CD4-positive, alpha-beta T cell treated with Interleukin-15 for 4 hours (primary cell): ENCODE measurements around the gene EIF4G1.

Experiments used
- DNase-seq: peaks from one replicate; pipeline ENCODE4 v3.0.0-alpha.2; 2020; ENCODE audit warnings: low spot score

Gene EIF4G1

DNA sequence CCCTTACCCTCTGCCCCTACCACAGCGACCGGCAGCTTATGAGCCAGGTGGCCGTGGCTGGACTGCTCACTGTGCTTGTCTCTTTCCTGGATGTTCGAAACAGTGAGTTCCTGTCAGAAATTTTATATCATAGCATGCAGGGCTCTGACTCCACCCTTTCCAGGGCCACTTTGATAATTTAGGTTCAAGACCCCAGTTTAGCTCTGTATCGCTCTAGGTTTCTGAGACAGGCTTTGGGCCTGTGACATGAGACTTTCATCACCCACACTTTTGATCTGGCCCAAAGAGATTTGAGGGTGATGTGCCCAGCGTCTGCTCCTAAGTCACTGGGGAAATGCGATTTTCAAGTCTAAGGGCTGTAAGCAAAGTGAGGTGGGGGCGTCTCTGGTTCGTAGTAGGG, 6.5 kb upstream of the EIF4G1 start:
- DNase-seq = no peak

DNA sequence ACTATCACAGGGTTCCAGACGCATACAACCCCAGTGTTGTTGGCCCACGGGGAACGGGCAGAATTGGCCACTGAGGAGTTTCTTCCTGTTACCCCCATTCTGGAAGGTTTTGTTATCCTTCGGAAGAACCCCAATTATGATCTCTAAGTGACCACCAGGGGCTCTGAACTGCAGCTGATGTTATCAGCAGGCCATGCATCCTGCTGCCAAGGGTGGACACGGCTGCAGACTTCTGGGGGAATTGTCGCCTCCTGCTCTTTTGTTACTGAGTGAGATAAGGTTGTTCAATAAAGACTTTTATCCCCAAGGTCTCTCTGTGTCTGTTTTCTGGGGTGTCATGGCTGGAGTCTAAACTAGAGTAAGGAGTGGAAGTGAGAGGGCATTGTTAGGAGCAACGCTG, 5.7 kb upstream of the EIF4G1 start:
- no peak for DNase-seq

DNA sequence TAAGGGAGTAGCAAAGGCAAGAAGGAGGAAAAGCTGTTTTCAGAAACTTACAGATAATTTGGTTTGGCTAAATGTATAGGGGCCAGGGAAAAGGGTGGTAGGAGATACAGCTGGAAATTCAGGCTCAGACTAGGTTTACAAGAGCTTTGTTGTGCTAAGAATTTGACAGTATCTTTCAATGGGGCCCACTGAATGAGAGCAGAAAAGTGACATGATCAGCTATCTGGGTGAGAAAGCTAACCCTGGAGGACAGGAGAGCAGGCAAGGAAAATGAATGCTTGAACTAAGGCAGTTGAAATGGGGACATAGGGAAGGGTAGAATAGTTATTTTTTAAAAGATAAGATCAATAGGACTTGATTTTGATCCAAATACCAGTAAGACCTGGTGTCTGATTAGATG, 2.8 kb upstream of the EIF4G1 start:
- DNase-seq = no peak

DNA sequence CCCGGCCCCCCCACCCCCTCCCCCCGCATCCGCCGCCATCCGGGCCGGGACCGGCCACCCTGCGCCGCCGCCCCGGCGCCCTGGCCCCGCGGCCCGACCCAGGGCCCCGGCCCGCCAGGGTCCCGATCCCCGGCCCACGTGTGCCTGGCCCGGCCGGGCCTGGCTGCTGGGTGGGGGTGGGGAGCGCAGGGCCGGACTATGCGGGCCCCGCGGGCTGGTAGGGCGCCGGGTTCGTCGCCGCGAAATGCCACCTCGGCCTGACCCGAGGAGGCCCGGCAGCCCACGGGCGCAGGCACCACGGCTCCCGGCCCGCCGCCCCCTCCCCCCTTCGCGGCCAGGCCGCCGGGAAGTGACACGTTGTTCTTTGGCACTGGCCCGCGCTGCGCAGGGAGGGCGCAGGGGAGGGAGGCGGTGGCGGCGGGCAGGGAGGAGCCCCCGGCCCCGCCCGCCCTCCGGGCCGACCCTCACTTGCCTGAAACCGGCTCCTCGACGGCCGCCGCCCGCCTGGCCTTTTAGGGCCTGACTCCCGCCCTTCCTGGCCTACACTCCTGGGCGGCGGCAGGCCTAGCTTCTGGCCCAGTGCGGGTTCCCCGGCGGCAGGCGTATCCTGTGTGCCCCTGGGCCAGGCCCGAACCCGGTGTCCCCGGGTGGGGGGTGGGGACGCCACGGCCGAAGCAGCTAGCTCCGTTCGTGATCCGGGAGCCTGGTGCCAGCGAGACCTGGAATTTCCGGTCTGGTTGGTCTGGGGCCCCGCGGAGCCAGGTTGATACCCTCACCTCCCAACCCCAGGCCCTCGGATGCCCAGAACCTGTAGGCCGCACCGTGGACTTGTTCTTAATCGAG, 515 bp downstream of the EIF4G1 start:
- peak; percentile 65 for DNase-seq

DNA sequence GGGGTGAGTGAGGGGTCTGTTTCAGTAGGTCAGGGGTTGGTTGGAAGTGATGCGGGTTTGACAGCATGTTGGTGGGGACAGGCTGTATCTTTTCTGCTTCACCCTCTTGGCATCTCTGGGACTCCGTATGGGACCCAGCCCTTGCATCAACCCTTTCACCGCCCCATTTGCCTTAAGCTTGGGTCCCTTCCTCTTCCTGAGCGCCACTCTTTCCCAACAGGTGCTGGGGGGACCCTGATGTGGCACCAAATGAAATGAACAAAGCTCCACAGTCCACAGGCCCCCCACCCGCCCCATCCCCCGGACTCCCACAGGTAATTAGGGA, 1.1 kb downstream of the EIF4G1 start:
- no peak for DNase-seq

DNA sequence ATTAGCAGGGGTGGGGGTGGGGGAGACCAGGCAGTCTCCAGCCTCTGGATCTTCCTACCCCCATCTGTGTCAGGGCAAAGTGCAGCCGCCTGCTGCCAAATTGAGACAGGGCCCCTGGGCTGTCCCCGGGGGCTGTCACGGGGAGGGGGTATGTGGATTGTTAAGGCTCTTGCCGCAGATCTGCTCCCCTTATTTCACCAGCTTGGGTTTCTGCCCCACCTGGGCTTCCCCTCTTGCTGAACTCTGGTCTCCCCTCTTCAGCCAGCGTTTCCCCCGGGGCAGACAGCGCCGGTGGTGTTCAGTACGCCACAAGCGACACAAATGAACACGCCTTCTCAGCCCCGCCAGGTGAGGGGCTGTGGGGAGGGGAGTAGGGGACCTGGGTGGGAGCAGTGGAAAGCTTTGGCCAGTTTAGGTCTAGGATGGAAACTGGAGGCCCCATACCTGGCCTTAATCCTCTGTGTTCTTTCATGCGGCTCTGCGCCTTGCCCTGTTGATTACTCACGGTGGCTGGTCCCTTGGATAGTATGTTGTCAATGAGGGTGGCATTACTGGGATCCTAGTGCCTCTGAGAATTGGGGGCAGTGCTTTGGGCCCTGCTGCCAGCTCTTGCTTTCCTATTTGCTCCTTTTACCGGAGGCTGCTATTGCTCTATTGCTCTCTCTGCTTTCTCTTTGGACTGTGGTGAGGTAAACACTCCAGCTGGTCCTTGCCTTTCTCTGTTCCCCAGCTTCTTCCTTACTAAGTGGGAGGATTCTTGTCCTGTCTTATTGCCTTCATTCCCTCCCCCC, 1.7 kb downstream of the EIF4G1 start:
- peak; percentile 6 for DNase-seq

DNA sequence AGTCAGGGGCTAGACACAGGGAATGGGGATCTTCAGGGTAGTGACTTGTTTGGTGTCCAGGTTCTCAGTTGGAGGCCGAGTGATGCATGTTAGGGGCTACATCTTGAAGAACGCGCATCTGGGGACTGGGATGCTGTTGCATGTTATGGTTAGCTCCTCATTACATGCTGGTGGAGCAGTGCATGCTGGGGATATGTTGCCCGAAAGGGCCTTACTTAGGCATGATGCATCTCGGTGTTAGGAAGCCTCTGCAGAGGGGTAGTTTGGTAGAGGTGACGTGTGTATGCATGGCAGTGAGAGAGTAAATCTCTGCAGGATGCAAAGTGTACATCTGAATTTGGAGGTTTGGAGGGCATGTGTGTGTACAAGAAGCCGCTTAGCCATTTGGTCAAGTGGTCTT, 2.4 kb downstream of the EIF4G1 start:
- no peak for DNase-seq

DNA sequence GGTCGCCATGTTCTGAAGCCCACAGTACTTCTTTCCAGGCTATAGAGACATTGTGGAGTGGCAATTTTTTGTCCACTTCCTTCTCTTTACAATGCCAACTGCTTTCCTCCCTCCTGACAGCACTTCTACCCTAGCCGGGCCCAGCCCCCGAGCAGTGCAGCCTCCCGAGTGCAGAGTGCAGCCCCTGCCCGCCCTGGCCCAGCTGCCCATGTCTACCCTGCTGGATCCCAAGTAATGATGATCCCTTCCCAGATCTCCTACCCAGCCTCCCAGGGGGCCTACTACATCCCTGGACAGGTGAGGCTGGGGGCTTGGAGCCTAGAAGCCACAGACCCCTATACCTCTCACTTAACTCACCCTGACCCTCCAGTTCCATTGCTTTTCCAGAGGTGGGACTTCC, 2.8 kb downstream of the EIF4G1 start:
- no peak for DNase-seq

DNA sequence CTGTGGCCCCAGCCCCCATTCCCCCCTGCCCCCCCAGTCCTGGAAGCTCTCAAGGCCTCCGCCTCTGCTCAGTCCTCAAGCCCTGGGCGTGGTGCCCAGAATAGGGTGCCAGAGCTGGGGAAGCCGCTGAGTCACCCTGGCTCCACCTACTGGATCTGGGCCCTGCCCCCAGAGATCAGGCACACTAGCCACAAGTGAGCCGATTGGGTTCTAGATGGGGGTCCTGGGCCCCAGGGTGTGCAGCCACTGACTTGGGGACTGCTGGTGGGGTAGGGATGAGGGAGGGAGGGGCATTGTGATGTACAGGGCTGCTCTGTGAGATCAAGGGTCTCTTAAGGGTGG, 5.7 kb downstream of the EIF4G1 start:
- DNase-seq = peak; percentile 46

DNA sequence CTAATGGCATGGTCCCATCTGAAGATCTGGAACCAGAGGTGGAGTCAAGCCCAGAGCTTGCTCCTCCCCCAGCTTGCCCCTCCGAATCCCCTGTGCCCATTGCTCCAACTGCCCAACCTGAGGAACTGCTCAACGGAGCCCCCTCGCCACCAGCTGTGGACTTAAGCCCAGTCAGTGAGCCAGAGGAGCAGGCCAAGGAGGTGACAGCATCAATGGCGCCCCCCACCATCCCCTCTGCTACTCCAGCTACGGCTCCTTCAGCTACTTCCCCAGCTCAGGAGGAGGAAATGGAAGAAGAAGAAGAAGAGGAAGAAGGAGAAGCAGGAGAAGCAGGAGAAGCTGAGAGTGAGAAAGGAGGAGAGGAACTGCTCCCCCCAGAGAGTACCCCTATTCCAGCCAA, 7.3 kb downstream of the EIF4G1 start:
- DNase-seq = no peak

DNA sequence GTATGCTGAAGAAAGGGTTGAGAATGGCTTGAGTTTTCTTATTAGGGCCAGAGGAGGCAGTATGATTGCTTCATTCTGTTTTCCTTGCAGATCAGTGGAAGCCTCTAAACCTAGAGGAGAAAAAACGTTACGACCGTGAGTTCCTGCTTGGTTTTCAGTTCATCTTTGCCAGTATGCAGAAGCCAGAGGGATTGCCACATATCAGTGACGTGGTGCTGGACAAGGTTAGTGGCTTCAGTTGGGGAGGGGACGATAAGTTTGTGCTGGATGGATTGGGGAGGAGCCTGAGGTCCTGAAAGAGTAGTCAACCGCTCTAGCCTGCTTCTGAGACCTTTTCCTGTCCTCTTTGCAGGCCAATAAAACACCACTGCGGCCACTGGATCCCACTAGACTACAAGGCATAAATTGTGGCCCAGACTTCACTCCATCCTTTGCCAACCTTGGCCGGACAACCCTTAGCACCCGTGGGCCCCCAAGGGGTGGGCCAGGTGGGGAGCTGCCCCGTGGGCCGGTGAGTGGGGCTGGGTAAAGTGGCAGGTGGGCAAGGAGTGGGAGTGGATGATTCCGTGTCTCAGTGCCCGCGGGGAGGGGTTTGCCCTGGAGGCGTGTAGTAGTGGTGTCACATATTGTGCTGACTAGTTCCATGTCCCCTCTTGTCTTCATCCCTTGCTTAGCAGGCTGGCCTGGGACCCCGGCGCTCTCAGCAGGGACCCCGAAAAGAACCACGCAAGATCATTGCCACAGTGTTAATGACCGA, 8.5 kb downstream of the EIF4G1 start:
- no peak for DNase-seq

DNA sequence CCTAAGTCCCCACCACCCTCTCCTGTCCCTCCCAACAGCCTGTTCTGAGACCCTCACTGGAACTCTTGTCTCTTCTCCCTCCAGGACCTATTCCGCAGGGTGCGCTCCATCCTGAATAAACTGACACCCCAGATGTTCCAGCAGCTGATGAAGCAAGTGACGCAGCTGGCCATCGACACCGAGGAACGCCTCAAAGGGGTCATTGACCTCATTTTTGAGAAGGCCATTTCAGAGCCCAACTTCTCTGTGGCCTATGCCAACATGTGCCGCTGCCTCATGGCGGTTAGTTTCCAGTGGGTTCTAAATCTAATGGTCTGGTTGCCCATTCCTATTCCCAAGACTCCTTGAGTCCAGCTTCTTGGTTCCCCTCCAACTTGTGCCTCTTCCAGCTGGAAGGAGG, 9.3 kb downstream of the EIF4G1 start:
- DNase-seq = no peak

DNA sequence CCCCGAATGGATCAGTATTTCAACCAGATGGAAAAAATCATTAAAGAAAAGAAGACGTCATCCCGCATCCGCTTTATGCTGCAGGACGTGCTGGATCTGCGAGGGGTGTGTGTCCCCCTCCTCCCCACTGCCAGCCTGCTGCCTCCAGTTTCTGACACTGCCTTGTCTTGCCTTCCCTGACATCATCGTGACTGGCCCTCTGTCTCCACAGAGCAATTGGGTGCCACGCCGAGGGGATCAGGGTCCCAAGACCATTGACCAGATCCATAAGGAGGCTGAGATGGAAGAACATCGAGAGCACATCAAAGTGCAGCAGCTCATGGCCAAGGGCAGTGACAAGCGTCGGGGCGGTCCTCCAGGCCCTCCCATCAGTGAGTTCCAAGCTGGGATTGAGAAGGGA, 10.9 kb downstream of the EIF4G1 start:
- DNase-seq = no peak

DNA sequence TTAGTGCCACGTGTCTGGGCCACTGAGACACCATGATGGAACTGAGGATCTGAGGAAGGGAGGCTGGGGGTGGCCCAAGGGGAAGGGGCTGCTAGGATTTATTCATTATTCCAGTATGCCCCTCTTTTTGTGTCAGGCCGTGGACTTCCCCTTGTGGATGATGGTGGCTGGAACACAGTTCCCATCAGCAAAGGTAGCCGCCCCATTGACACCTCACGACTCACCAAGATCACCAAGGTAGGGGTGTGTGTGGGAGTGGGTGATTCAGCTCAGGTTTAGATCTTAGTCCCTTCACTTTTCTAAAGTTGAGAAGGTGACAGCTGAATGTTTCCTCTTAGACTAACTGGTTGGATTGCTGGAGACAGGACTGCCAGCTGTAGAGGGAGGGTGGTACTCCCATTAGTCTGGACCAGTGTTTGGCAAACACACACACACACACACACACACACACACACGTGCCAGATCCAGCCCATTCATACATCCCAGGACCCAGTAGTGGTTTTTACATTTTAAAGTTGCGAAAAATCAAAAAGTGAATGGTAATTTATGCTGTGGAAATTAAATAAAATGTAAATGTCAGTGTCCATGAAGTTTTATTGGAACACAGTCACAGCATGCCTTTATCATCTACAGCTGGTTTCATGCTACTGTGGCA, 11.4 kb downstream of the EIF4G1 start:
- no peak for DNase-seq

DNA sequence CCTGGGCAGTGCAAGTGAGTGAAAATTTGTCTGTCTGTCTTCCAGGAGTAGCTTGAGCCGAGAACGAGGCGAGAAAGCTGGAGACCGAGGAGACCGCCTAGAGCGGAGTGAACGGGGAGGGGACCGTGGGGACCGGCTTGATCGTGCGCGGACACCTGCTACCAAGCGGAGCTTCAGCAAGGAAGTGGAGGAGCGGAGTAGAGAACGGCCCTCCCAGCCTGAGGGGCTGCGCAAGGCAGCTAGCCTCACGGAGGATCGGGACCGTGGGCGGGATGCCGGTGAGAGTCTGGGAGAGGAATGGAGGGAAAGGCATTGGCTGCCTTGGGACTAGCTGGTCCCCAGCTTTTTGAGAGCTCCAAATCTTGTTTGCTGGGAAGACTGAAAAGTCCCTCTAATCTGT, 12.8 kb downstream of the EIF4G1 start:
- no peak for DNase-seq

DNA sequence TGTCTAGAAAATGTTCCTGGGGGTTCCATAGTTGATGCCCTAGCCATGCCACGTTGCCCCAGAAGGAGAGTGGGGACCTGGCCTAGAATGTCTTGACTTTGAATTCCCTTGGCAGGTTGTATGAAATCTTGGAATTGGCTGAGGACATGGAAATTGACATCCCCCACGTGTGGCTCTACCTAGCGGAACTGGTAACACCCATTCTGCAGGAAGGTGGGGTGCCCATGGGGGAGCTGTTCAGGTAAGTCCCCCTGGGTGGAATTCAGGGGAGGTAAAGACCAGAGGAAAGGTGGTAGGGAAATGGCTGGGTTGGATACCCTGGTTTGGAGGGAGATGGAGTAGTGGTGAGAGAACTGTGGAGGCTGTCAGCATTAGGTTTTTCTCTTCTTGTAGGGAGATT, 14.1 kb downstream of the EIF4G1 start:
- DNase-seq = no peak

DNA sequence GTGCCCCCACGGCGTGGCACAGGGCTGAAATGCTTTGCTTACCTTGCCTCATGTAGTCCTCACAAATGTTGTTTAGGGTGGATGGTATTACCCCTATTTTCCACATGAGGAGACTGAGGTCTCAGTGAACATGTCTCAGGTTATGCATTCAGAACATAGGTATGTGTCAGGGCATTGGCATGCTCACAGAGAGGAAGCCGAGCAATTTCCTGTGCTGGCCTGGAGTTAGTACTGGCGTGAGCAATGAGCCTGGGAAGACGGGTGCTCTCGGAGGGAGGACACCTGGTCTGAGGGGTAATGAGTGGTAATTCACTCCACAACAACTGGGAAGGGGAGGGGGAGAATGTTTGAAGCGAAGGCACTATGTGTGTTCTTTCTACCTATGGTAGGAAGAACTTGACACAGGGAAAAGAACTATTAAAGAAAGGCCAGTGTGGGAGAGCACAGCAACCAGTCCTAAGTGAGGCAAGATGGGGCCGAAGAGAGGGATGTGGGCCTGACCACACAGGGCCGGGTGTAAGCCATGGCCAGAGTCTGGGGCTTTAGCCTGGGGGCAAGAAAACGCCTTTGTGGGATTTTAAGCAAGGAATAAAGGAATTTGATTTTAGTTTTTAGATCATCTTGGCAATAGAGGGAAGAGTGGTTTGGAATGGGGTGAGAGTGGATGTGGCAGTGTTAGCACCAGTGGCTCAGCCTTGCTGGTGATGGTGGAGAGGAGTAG, 18.1 kb downstream of the EIF4G1 start:
- no peak for DNase-seq

DNA sequence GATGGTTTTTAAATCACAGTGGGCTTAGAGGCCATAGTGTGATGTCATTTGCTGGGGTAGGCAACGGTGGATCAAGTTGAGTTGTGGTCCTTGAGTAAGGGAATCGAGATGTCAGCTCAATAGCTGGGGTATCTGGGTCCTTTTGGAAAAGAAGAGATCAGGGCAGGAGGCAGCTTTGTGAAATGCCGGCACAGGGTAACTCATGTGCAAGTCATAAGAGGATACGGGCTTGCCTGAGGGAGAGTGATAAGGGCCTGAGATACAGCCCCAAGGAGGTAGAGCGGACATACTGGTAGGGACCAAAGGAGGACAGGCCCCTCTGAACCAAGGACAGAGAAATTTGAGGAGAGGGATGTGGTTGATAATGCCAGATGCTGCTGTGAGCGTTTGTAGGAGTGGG, 18.8 kb downstream of the EIF4G1 start:
- no peak for DNase-seq

DNA sequence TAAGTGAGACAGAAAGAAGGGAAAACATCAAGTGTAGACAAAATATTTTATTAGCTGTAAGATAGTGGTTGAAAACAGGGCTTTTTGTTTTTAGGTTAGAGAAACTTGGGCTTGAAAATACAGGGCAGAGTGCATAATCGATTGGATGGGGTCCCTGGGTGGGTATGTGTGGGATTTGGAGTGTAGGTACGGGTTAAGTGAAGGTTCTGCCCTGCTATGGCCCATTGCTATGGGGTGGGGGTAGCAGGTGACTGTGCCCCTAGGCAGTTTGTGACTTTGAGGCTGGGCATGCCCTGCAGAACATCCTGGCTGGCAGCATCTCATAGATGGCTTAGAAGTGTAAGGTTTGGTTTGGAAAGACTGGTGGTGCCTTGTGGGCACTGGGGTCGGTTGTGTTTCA, 19.3 kb downstream of the EIF4G1 start:
- DNase-seq = no peak

DNA sequence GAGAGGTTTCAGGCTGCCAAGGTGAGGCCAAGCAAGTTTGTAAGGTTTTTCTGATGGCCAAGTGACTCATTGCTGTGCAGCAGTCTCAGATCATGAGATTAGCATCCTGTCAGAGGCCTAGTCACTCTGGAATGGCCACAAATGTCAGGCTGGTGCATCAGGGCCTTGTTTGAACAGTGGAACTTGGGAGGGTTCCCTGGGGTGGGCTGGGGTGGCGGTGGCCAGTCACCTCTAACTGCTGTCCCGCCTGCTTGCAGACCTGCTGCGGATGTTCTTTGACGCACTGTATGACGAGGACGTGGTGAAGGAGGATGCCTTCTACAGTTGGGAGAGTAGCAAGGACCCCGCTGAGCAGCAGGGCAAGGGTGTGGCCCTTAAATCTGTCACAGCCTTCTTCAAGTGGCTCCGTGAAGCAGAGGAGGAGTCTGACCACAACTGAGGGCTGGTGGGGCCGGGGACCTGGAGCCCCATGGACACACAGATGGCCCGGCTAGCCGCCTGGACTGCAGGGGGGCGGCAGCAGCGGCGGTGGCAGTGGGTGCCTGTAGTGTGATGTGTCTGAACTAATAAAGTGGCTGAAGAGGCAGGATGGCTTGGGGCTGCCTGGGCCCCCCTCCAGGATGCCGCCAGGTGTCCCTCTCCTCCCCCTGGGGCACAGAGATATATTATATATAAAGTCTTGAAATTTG, 20.2 kb downstream of the EIF4G1 start:
- peak; percentile 55 for DNase-seq

DNA sequence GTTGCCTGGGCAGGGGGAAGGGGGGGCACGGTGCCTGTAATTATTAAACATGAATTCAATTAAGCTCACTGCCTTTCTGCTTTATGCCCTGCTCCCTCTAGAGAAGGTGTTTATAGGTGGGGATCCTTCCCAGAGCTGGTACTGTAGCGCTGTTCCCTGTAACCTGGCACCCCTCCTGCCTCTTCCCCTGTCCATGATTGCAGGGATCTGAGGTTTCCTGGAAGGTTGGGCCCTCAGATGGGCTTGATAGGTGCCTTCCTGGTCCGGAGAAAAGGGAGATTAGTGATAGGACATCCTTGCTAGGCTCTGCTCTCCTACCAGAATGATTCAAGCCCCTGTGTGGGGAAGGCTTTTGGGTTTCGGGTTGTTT, 20.9 kb downstream of the EIF4G1 start:
- no peak for DNase-seq
